Esophagus muscularis mucosa (tissue), 4 donors: ENCODE data around the gene EPHA6.

ENCODE experiments used
- CTCF ChIP-seq, 3 experiments: fragments of 200-600 bp in 2 of 3; fragments of 450-650 bp in 1 of 3; sonication (generic) in 2 of 3; IDR thresholded peaks; one replicate each; pipeline ENCODE4 v1.5.1; 2017 to 2019; ENCODE audit warnings: antibody characterized with exemption in 3 of 3, mild to moderate bottlenecking in 2 of 3, moderate library complexity in 1 of 3
- EP300 ChIP-seq: sonication (generic); formaldehyde crosslinking; IDR thresholded peaks from one replicate; pipeline ENCODE4 v1.6.1; 2017; ENCODE audit warnings: antibody characterized with exemption
- POLR2A ChIP-seq: fragments of 450-650 bp; IDR thresholded peaks from one replicate; pipeline ENCODE4 v1.6.1; 2017; ENCODE audit warnings: antibody characterized with exemption, moderate library complexity, mild to moderate bottlenecking, low read depth
- POLR2AphosphoS5 ChIP-seq, 2 donors: sonication (generic); formaldehyde crosslinking; IDR thresholded peaks; one replicate each; pipeline ENCODE4 v1.6.1; 2017; ENCODE audit warnings: antibody characterized with exemption in 2 of 2

- TF ChIP-seq CTCF (IDR thresholded peaks at IDR 0.05): no peak
- TF ChIP-seq POLR2AphosphoS5 (IDR thresholded peaks at IDR 0.05): no peak
- TF ChIP-seq POLR2A: no peak
- no peak for TF ChIP-seq EP300
These were observed 865.8 kb downstream of the EPHA6 start for GRCh38 chr3:97680210-97680609.
